Ovary (tissue), 3 donors: ENCODE data around the gene ITGB1BP1.

Experiments
- EP300 ChIP-seq: sonication (generic); formaldehyde crosslinking; IDR thresholded peaks from one replicate; pipeline ENCODE4 v1.6.1; 2017; ENCODE audit warnings: antibody characterized with exemption
- POLR2A ChIP-seq: fragments of 450-650 bp; IDR thresholded peaks from one replicate; pipeline ENCODE4 v1.6.1; 2017; ENCODE audit warnings: antibody characterized with exemption, mild to moderate bottlenecking, moderate library complexity
- TF ChIP-seq, protein P1 (sequence below), 3 donors: fragments of 450-650 bp in 2 of 3; fragments of 200-600 bp in 1 of 3; IDR thresholded peaks; one replicate each; pipeline versions ENCODE4 v1.5.1 to v1.8.0; 2016 to 2022; ENCODE audit warnings: antibody characterized with exemption in 3 of 3, mild to moderate bottlenecking in 1 of 3
- donor health status: DM: no; HTN: no; CAD: no.

DNA sequence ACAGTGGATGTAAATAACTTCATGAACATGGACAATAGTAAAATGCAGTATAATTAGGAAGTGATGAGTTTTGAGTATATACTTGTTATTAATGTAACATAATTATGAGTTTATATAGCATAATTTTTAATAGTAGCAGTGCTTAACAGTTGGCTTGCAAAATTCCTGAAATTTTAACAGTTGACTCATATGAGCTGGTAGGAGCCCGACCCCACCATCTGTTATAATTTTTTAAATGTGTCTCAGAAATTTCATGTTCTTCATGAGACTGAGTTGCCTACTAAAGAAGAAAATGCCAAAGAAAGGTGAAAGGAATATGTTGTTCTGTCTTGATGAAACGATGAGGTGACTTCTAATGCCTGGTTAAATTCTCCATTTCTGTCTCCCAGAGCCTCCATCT lies 62.6 kb downstream of the ITGB1BP1 start:
- TF ChIP-seq, protein P1, sequence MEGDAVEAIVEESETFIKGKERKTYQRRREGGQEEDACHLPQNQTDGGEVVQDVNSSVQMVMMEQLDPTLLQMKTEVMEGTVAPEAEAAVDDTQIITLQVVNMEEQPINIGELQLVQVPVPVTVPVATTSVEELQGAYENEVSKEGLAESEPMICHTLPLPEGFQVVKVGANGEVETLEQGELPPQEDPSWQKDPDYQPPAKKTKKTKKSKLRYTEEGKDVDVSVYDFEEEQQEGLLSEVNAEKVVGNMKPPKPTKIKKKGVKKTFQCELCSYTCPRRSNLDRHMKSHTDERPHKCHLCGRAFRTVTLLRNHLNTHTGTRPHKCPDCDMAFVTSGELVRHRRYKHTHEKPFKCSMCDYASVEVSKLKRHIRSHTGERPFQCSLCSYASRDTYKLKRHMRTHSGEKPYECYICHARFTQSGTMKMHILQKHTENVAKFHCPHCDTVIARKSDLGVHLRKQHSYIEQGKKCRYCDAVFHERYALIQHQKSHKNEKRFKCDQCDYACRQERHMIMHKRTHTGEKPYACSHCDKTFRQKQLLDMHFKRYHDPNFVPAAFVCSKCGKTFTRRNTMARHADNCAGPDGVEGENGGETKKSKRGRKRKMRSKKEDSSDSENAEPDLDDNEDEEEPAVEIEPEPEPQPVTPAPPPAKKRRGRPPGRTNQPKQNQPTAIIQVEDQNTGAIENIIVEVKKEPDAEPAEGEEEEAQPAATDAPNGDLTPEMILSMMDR (IDR thresholded peaks at IDR 0.05): no peak
- TF ChIP-seq POLR2A (no peak), EP300 (no peak)
